Osteocyte (in vitro differentiated cells): ENCODE results near the gene PLCB3. TPM values are rescaled to one million over a fixed set of nuclear protein-coding genes. Genes with fewer than 3 reads are reported as not detected.

Experiments
- DNase-seq: peaks from one replicate; pipeline ENCODE4 v3.0.0; 2021; ENCODE audit warnings: mixed read lengths; ENCODE audit not compliant: unreplicated experiment; ENCODE audit errors: extremely low spot score
- H3K27ac Mint-ChIP-seq: one replicate; pipeline ENCODE4 v1.8.0; 2021; ENCODE audit warnings: mild to moderate bottlenecking, mixed read lengths; ENCODE audit not compliant: unreplicated experiment
- H3K27me3 Mint-ChIP-seq: one replicate; pipeline ENCODE4 v1.8.0; 2021; ENCODE audit warnings: mixed read lengths; ENCODE audit not compliant: unreplicated experiment
- H3K36me3 Mint-ChIP-seq: one replicate; pipeline ENCODE4 v1.8.0; 2021; ENCODE audit warnings: mixed read lengths; ENCODE audit not compliant: unreplicated experiment
- H3K4me1 Mint-ChIP-seq: one replicate; pipeline ENCODE4 v1.8.0; 2021; ENCODE audit warnings: mixed read lengths; ENCODE audit not compliant: unreplicated experiment
- H3K4me3 Mint-ChIP-seq: one replicate; pipeline ENCODE4 v1.8.0; 2021; ENCODE audit warnings: mild to moderate bottlenecking, moderate library complexity, mixed read lengths; ENCODE audit not compliant: unreplicated experiment
- H3K9me3 Mint-ChIP-seq: one replicate; pipeline ENCODE4 v1.8.0; 2021; ENCODE audit warnings: mixed read lengths; ENCODE audit not compliant: unreplicated experiment
- CTCF ChIP-seq: fragments of 200-600 bp; sonication (generic); IDR thresholded peaks from 2 replicates; pipeline ENCODE4 v1.5.0; 2021; ENCODE audit warnings: antibody characterized with exemption, mild to moderate bottlenecking, moderate library complexity
- total RNA-seq: library from RNA; stranded (reverse); gene quantifications from 2 replicates; pipeline ENCODE4 v1.2.1, GENCODE V29; 2021

Gene PLCB3
- total RNA-seq, 1 donor from 2014 or later = 32.0 TPM

GRCh38 chr11:64218628-64219353, 32.5 kb upstream of the PLCB3 start:
- no peak for TF ChIP-seq CTCF
- DNase-seq = no peak
- H3K27me3 Mint-ChIP-seq = no peaks in the 10 kb centered on the region
- H3K36me3 Mint-ChIP-seq = no peaks in the 10 kb centered on the region
- no peaks in the 10 kb centered on the region for H3K4me1 Mint-ChIP-seq
- no peak overlapping the region for H3K4me3 Mint-ChIP-seq
- no peaks in the 10 kb centered on the region for H3K9me3 Mint-ChIP-seq
- no peak overlapping the region for H3K27ac Mint-ChIP-seq

- Mint-ChIP-seq H3K27me3 (no peaks in the 10 kb centered on the region), H3K27ac (no peak overlapping the region), H3K4me1 (peaks cover 2% of the 10 kb centered on the region), H3K4me3 (no peak overlapping the region), H3K9me3 (no peaks in the 10 kb centered on the region), H3K36me3 (no peaks in the 10 kb centered on the region)
- DNase-seq = no peak
- TF ChIP-seq CTCF = no peak
Measured at GRCh38 chr11:64219354-64219684, 32.0 kb upstream of the PLCB3 start.

- H3K27me3 Mint-ChIP-seq = no peaks in the 10 kb centered on the region
- peaks cover 2% of the 10 kb centered on the region for H3K4me1 Mint-ChIP-seq
- no peak for TF ChIP-seq CTCF
- H3K4me3 Mint-ChIP-seq = no peak overlapping the region
- H3K9me3 Mint-ChIP-seq = no peaks in the 10 kb centered on the region
- H3K27ac Mint-ChIP-seq = no peak overlapping the region
- DNase-seq = no peak
- H3K36me3 Mint-ChIP-seq = no peaks in the 10 kb centered on the region
Measured at GRCh38 chr11:64219755-64220154, 31.6 kb upstream of the PLCB3 start.

- Mint-ChIP-seq H3K27ac (no peak overlapping the region), H3K36me3 (no peaks in the 10 kb centered on the region), H3K9me3 (no peaks in the 10 kb centered on the region), H3K4me3 (no peak overlapping the region), H3K4me1 (peaks cover 6% of the 10 kb centered on the region), H3K27me3 (no peaks in the 10 kb centered on the region)
- no peak for TF ChIP-seq CTCF
- DNase-seq = no peak
Measured at GRCh38 chr11:64220271-64220670, 31.1 kb upstream of the PLCB3 start.

GRCh38 chr11:64220798-64221197, 30.5 kb upstream of the PLCB3 start:
- DNase-seq = no peak
- peaks cover 8% of the 10 kb centered on the region for H3K4me1 Mint-ChIP-seq
- H3K36me3 Mint-ChIP-seq = no peaks in the 10 kb centered on the region
- no peak overlapping the region for H3K27ac Mint-ChIP-seq
- no peaks in the 10 kb centered on the region for H3K9me3 Mint-ChIP-seq
- no peak overlapping the region for H3K4me3 Mint-ChIP-seq
- no peaks in the 10 kb centered on the region for H3K27me3 Mint-ChIP-seq
- no peak for TF ChIP-seq CTCF
